Activated CD8-positive, alpha-beta memory T cell treated with anti-CD3 and anti-CD28 coated beads, Interleukin-2, amount 10 ng/mL, durations not matched to agents 7 days and 5 days (primary cell): ENCODE measurements around the gene PCNA. TPM values are rescaled to one million over a fixed set of nuclear protein-coding genes. Genes with fewer than 3 reads are reported as not detected.
A peak's percentile ranks its signal among the peaks of the same experiment; 100 is the strongest.
"Not testable (repeated sequence)": the region's sequence is repeated elsewhere in the genome, so short reads cannot be mapped to it uniquely, and the experiment has no call there.

ENCODE experiments used
- ATAC-seq: fragments of 150-1000 bp; cut with Tn5 transposase; one replicate; pipeline ENCODE4 v1.10.0; 2021; ENCODE audit warnings: moderate library complexity
- CTCF ChIA-PET: fragments of 350-600 bp; sonication (Branson Sonifier 250); formaldehyde crosslinking; loops from one replicate; lab custom pipeline; 2021; ENCODE audit warnings: antibody characterized with exemption; lab: Charles Lee
- DNase-seq: peaks from one replicate; pipeline ENCODE4 v3.0.0-alpha.2; 2020
- H3K27ac Mint-ChIP-seq: one replicate; pipeline ENCODE4 v1.8.0; 2021; ENCODE audit warnings: mild to moderate bottlenecking, mixed read lengths
- H3K27me3 Mint-ChIP-seq: one replicate; pipeline ENCODE4 v1.8.0; 2021; ENCODE audit warnings: mixed read lengths
- H3K36me3 Mint-ChIP-seq: one replicate; pipeline ENCODE4 v1.8.0; 2021; ENCODE audit warnings: mild to moderate bottlenecking, mixed read lengths
- H3K4me1 Mint-ChIP-seq: one replicate; pipeline ENCODE4 v1.8.0; 2021; ENCODE audit warnings: mixed read lengths
- H3K4me3 Mint-ChIP-seq: one replicate; pipeline ENCODE4 v1.8.0; 2021; ENCODE audit warnings: mild to moderate bottlenecking, moderate library complexity, mixed read lengths
- H3K9me3 Mint-ChIP-seq: one replicate; pipeline ENCODE4 v1.8.0; 2022; ENCODE audit warnings: low read depth, mixed read lengths
- total RNA-seq, 2 experiments: library from RNA; stranded (reverse); gene quantifications; one replicate each; pipeline ENCODE4 v1.2.3, GENCODE V29; 2021

PCNA gene
- total RNA-seq, 2 experiments from 2014 or later: 548 to 587 TPM

GRCh38 chr20:5109276-5109675 lies 10.5 kb downstream of the PCNA start:
- H3K27me3 Mint-ChIP-seq: no peaks in the 10 kb centered on the region
- ATAC-seq: no peak
- CTCF ChIA-PET: interaction anchor here (1.0 kb wide), 1 partner anchor 53 kb away, joined by 3 read pairs; no protein-coding TSS in a partner anchor
- peaks cover 16% of the 10 kb centered on the region for H3K4me1 Mint-ChIP-seq
- H3K36me3 Mint-ChIP-seq: peaks cover 29% of the 10 kb centered on the region
- DNase-seq: no peak
- no peak overlapping the region for H3K27ac Mint-ChIP-seq
- H3K4me3 Mint-ChIP-seq: no peak overlapping the region
- no peaks in the 10 kb centered on the region for H3K9me3 Mint-ChIP-seq

DNA sequence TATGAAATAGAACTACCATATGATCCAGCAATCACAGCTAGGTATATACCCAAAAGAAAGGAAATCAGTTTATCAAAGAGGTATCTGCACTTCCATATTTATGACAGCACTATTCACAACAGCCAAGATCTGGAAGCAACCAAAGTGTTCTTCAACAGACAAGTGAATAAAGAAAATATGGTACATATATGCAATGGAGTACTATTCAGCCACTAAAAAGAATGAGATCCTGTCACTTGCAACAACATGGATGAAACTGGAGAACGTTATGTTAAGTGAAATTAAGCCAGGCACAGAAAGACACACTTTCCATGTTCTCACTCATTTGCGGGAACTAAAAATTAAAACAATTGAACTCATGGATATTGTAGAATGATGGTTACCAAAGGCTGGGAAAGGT lies 15.3 kb downstream of the PCNA start:
- H3K4me1 Mint-ChIP-seq: peaks cover 10% of the 10 kb centered on the region
- no peaks in the 10 kb centered on the region for H3K27me3 Mint-ChIP-seq
- no peak for DNase-seq
- CTCF ChIA-PET: interaction anchor here (1.0 to 1.5 kb wide), 3 partner anchors 11 to 118 kb away, joined by 3 read pairs; partner anchors contain the start of gene PCNA
- no peak overlapping the region for H3K27ac Mint-ChIP-seq
- no peak overlapping the region for H3K4me3 Mint-ChIP-seq
- peaks cover 41% of the 10 kb centered on the region for H3K36me3 Mint-ChIP-seq
- ATAC-seq: no peak
- no peaks in the 10 kb centered on the region for H3K9me3 Mint-ChIP-seq

DNA sequence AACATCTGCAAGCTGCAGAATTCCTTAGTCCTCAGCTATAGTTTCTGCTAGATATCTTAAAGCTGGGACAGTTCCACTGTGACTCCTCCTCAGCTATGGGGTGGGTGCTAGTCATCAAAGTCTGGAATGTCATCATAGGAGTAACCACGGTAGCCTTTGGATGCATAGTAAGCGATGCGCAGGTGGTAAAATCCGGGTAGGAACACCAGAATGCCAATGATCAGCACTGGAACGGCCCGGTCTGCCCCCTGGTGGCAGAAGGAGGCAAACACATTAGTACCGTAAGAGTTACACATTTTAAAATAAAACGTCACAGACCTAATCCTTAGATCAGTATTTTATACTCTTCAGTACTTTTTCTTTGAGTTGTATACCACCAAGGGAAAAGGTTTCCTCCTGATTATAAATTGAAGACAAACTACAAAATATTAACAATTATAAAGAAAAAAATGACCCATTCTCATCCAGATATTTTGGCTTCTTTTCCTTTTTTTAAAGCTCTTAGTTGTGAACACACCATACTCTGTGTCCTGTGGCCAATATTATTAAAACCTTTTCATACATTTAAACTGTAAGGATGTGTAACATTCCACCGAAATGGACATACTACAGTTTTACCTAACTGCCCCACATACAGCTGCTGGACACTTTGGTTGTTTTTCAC lies 18.9 kb downstream of the PCNA start:
- H3K4me3 Mint-ChIP-seq: no peak overlapping the region
- H3K4me1 Mint-ChIP-seq: peaks cover 10% of the 10 kb centered on the region
- H3K27me3 Mint-ChIP-seq: no peaks in the 10 kb centered on the region
- DNase-seq: peak; percentile 78
- no peaks in the 10 kb centered on the region for H3K9me3 Mint-ChIP-seq
- peaks cover 48% of the 10 kb centered on the region for H3K36me3 Mint-ChIP-seq
- ATAC-seq: peak; percentile 81
- CTCF ChIA-PET: interaction anchor here (0.6 to 8.6 kb wide), 50 partner anchors 9 to 492 kb away, joined by 3 to 109 read pairs (median 4); partner anchors contain the start of genes CDS2, PCNA and SLC23A2
- H3K27ac Mint-ChIP-seq: peak overlapping the region; percentile 62

GRCh38 chr20:5099909-5100308 lies 19.8 kb downstream of the PCNA start:
- not testable (repeated sequence) for H3K27ac Mint-ChIP-seq, H3K27me3 Mint-ChIP-seq, DNase-seq, H3K9me3 Mint-ChIP-seq, ATAC-seq, H3K4me3 Mint-ChIP-seq
- Mint-ChIP-seq H3K4me1 (peaks cover 10% of the 10 kb centered on the region), H3K36me3 (peaks cover 48% of the 10 kb centered on the region)
- CTCF ChIA-PET: interaction anchor here (0.9 to 8.6 kb wide), 23 partner anchors 8 to 263 kb away, joined by 3 to 109 read pairs (median 4); partner anchors contain the start of genes CDS2 and SLC23A2

GRCh38 chr20:5099009-5099408 lies 20.7 kb downstream of the PCNA start:
- not testable (repeated sequence) for H3K4me3 Mint-ChIP-seq, H3K27ac Mint-ChIP-seq, H3K27me3 Mint-ChIP-seq, ATAC-seq, DNase-seq, H3K9me3 Mint-ChIP-seq
- H3K36me3 Mint-ChIP-seq: peaks cover 42% of the 10 kb centered on the region
- H3K4me1 Mint-ChIP-seq: peaks cover 10% of the 10 kb centered on the region
- CTCF ChIA-PET: interaction anchor here (0.7 to 8.6 kb wide), 12 partner anchors 9 to 143 kb away, joined by 3 to 109 read pairs (median 4); partner anchors contain the start of genes CDS2 and SLC23A2

DNA sequence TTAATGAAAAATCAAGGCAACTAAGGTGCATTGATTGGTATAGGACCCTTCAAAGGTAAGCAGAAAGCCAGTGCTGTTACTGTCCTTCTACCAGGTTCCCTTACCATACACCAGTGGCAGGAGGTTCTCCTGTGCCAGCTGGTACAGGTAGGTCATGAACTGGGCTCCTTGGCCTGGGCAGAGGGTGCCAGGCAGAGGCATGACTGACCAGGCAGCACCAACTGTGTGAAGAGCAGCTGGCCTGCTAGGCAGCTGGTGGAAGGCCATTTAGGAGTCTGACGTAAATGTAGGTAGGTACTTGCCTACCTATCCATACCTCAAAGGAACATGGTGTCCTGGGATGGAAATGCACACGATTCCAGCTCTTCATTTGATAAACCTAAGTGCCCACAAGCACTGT lies 23.3 kb downstream of the PCNA start:
- Mint-ChIP-seq H3K4me1 (peaks cover 5% of the 10 kb centered on the region), H3K4me3 (no peak overlapping the region), H3K27me3 (no peaks in the 10 kb centered on the region), H3K36me3 (peaks cover 32% of the 10 kb centered on the region), H3K27ac (no peak overlapping the region), H3K9me3 (no peaks in the 10 kb centered on the region)
- CTCF ChIA-PET: interaction anchor here (1.2 to 8.6 kb wide), 2 partner anchors 16 to 40 kb away, joined by 5 to 109 read pairs; no protein-coding TSS in a partner anchor
- ATAC-seq: no peak
- DNase-seq: no peak

GRCh38 chr20:5095931-5096330 lies 23.8 kb downstream of the PCNA start:
- peaks cover 3% of the 10 kb centered on the region for H3K4me1 Mint-ChIP-seq
- CTCF ChIA-PET: interaction anchor here (0.5 to 8.6 kb wide), 3 partner anchors 8 to 130 kb away, joined by 3 to 109 read pairs (median 3); no protein-coding TSS in a partner anchor
- no peak overlapping the region for H3K4me3 Mint-ChIP-seq
- no peaks in the 10 kb centered on the region for H3K27me3 Mint-ChIP-seq
- H3K9me3 Mint-ChIP-seq: no peaks in the 10 kb centered on the region
- H3K27ac Mint-ChIP-seq: no peak overlapping the region
- DNase-seq (no peak), ATAC-seq (no peak)
- H3K36me3 Mint-ChIP-seq: peaks cover 30% of the 10 kb centered on the region

DNA sequence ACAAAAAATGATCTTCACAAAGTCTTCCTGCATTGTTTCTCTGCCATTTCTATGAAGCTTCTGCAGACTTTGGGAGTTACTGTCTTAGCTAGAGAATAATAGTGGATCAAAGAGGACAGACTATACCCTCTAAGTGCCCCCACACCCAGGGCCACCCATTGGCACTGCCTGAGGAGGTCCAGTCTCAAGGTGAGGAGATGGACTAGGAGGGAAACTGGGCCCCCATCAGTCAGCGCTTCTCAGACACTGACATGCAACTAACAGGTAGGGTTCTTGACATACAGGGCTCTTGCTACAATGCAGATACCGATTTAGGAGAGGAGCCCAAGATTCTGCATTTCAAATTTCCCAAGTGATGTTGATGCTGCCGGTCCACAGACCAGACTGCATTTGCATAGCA lies 24.3 kb downstream of the PCNA start:
- no peak overlapping the region for H3K27ac Mint-ChIP-seq
- no peak overlapping the region for H3K4me3 Mint-ChIP-seq
- H3K9me3 Mint-ChIP-seq: no peaks in the 10 kb centered on the region
- CTCF ChIA-PET: interaction anchor here (0.5 to 8.6 kb wide), 2 partner anchors 7 to 38 kb away, joined by 3 to 109 read pairs; no protein-coding TSS in a partner anchor
- H3K4me1 Mint-ChIP-seq: peaks cover 2% of the 10 kb centered on the region
- ATAC-seq: no peak
- peaks cover 28% of the 10 kb centered on the region for H3K36me3 Mint-ChIP-seq
- H3K27me3 Mint-ChIP-seq: no peaks in the 10 kb centered on the region
- no peak for DNase-seq

GRCh38 chr20:5092765-5093339 lies 26.9 kb downstream of the PCNA start:
- H3K9me3 Mint-ChIP-seq: no peaks in the 10 kb centered on the region
- ATAC-seq (no peak), DNase-seq (no peak)
- no peaks in the 10 kb centered on the region for H3K27me3 Mint-ChIP-seq
- H3K4me1 Mint-ChIP-seq: peaks cover 13% of the 10 kb centered on the region
- H3K27ac Mint-ChIP-seq: no peak overlapping the region
- no peak overlapping the region for H3K4me3 Mint-ChIP-seq
- peaks cover 10% of the 10 kb centered on the region for H3K36me3 Mint-ChIP-seq
- CTCF ChIA-PET: interaction anchor here (0.6 to 1.9 kb wide), 3 partner anchors 8 to 137 kb away, joined by 3 to 12 read pairs (median 3); no protein-coding TSS in a partner anchor

GRCh38 chr20:5091902-5092301 lies 27.9 kb downstream of the PCNA start:
- Mint-ChIP-seq H3K27me3 (no peaks in the 10 kb centered on the region), H3K4me1 (peaks cover 13% of the 10 kb centered on the region), H3K36me3 (peaks cover 8% of the 10 kb centered on the region), H3K4me3 (no peak overlapping the region), H3K9me3 (no peaks in the 10 kb centered on the region), H3K27ac (no peak overlapping the region)
- CTCF ChIA-PET: interaction anchor here (1.0 to 1.9 kb wide), 4 partner anchors 9 to 334 kb away, joined by 3 to 12 read pairs (median 3); no protein-coding TSS in a partner anchor
- DNase-seq: no peak
- ATAC-seq: no peak

GRCh38 chr20:5090191-5090590 lies 29.6 kb downstream of the PCNA start:
- no peak for DNase-seq
- H3K4me1 Mint-ChIP-seq: peaks cover 13% of the 10 kb centered on the region
- CTCF ChIA-PET: interaction anchor here (0.7 kb wide), 1 partner anchor 34 kb away, joined by 3 read pairs; no protein-coding TSS in a partner anchor
- H3K4me3 Mint-ChIP-seq: no peak overlapping the region
- peak overlapping the region; percentile 75 for H3K27ac Mint-ChIP-seq
- H3K9me3 Mint-ChIP-seq: no peaks in the 10 kb centered on the region
- peak; percentile 61 for ATAC-seq
- peaks cover 9% of the 10 kb centered on the region for H3K36me3 Mint-ChIP-seq
- no peaks in the 10 kb centered on the region for H3K27me3 Mint-ChIP-seq

- no peak for ATAC-seq
- H3K9me3 Mint-ChIP-seq: no peaks in the 10 kb centered on the region
These were observed 31.1 kb downstream of the PCNA start for GRCh38 chr20:5088688-5089087.

DNA sequence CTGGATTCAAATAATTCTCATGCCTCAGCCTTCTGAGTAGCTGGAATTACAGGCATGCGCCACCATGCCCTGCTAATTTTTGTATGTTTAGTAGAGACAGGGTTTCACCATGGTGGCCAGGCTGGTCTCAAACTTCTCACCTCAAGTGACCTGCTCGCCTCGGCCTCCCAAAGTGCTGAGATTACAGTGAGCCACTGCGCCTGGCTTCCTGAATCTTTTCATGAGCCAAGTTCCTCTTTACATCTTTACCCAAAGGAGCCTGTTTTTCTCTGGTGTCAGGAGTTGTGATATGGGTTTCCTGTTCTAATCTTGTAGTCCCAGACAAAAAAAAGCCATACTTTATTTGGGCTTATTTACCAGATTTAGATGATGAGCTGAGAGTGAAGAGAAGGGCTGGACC lies 34.4 kb downstream of the PCNA start:
- Mint-ChIP-seq H3K27ac (no peak overlapping the region), H3K4me3 (no peak overlapping the region), H3K4me1 (peaks cover 21% of the 10 kb centered on the region), H3K27me3 (no peaks in the 10 kb centered on the region), H3K36me3 (peaks cover 1% of the 10 kb centered on the region), H3K9me3 (no peaks in the 10 kb centered on the region)
- CTCF ChIA-PET: interaction anchor here (0.7 to 1.8 kb wide), 3 partner anchors 14 to 47 kb away, joined by 3 to 4 read pairs (median 4); no protein-coding TSS in a partner anchor
- no peak for ATAC-seq
- DNase-seq: no peak

More at GRCh38 chr20:5088688-5089087, 31.1 kb downstream of the PCNA start:
- H3K27ac Mint-ChIP-seq: no peak overlapping the region
- peaks cover 13% of the 10 kb centered on the region for H3K4me1 Mint-ChIP-seq
- no peak for DNase-seq
- peaks cover 9% of the 10 kb centered on the region for H3K36me3 Mint-ChIP-seq
- CTCF ChIA-PET: interaction anchor here (1.1 to 1.3 kb wide), 3 partner anchors 11 to 330 kb away, joined by 3 read pairs; no protein-coding TSS in a partner anchor
- no peaks in the 10 kb centered on the region for H3K27me3 Mint-ChIP-seq
- H3K4me3 Mint-ChIP-seq: no peak overlapping the region
